CD4-positive, alpha-beta T cell treated with Interleukin-4 for 1 hour (primary cell): ENCODE results near the gene AGPAT3.

Source experiments
- DNase-seq, 2 donors: peaks; one replicate each; pipeline ENCODE4 v3.0.0-alpha.2; 2020 to 2022

Gene AGPAT3

GRCh38 chr21:43959231-43960116 is 94.5 kb downstream of the AGPAT3 start:
- DNase-seq, result no peak

GRCh38 chr21:43961382-43961909 is 96.4 kb downstream of the AGPAT3 start:
- no peak for DNase-seq

GRCh38 chr21:43965911-43966585 is 101.0 kb downstream of the AGPAT3 start:
- DNase-seq, result no peak

- no peak for DNase-seq
These were observed 102.0 kb downstream of the AGPAT3 start for GRCh38 chr21:43966946-43967512.

- no peak for DNase-seq
These were observed 103.0 kb downstream of the AGPAT3 start for GRCh38 chr21:43967981-43968380.

- no peak for DNase-seq
These were observed 103.5 kb downstream of the AGPAT3 start for GRCh38 chr21:43968410-43969114.

- no peak for DNase-seq
These were observed 104.1 kb downstream of the AGPAT3 start for GRCh38 chr21:43969115-43969444.

GRCh38 chr21:43970551-43970950 is 105.5 kb downstream of the AGPAT3 start:
- no peak for DNase-seq

GRCh38 chr21:43971201-43971991 is 106.4 kb downstream of the AGPAT3 start:
- DNase-seq, result no peak

- DNase-seq, result no peak
These were observed 106.9 kb downstream of the AGPAT3 start for GRCh38 chr21:43971992-43972255.

- DNase-seq, result no peak
These were observed 108.0 kb downstream of the AGPAT3 start for GRCh38 chr21:43972850-43973633.

- no peak for DNase-seq
These were observed 108.6 kb downstream of the AGPAT3 start for GRCh38 chr21:43973634-43973955.

GRCh38 chr21:43974791-43975468 is 109.9 kb downstream of the AGPAT3 start:
- DNase-seq, result no peak

- DNase-seq, result peak; percentile 80
These were observed 110.6 kb downstream of the AGPAT3 start for GRCh38 chr21:43975469-43976098.

- no peak for DNase-seq
These were observed 111.6 kb downstream of the AGPAT3 start for GRCh38 chr21:43976661-43977060.

- no peak for DNase-seq
These were observed 113.0 kb downstream of the AGPAT3 start for GRCh38 chr21:43978060-43978459.

GRCh38 chr21:43979654-43980053 is 114.6 kb downstream of the AGPAT3 start:
- no peak for DNase-seq

GRCh38 chr21:43981151-43981870 is 116.3 kb downstream of the AGPAT3 start:
- DNase-seq, result no peak

- no peak for DNase-seq
These were observed 116.8 kb downstream of the AGPAT3 start for GRCh38 chr21:43981871-43982210.

GRCh38 chr21:43982489-43983078 is 117.6 kb downstream of the AGPAT3 start:
- no peak for DNase-seq
